SH-SY5Y (cell line): ENCODE data around the gene PBX1.

ENCODE experiments used
- GATA2 ChIP-seq: IDR thresholded peaks from 2 replicates; pipeline ENCODE4 v1.6.1; 2011; ENCODE audit warnings: mild to moderate bottlenecking, low read depth, low read length
- GATA3 ChIP-seq: IDR thresholded peaks from 2 replicates; pipeline ENCODE4 v1.6.1; 2011; ENCODE audit warnings: low read depth, mild to moderate bottlenecking, low read length, moderate library complexity

- TF ChIP-seq GATA2 (no peak), GATA3 (no peak)
Observed at GRCh38 chr1:164865385-164865784, 306.4 kb downstream of the PBX1 start.
